Tibial nerve (tissue), 4 donors: ENCODE data around the gene C5orf58.
"Not testable (repeated sequence)": the region's sequence is repeated elsewhere in the genome, so short reads cannot be mapped to it uniquely, and the experiment has no call there.

Experiments used
- EP300 ChIP-seq, 2 donors: sonication (generic); formaldehyde crosslinking; IDR thresholded peaks; one replicate each; pipeline ENCODE4 v1.6.1; 2017; ENCODE audit warnings: antibody characterized with exemption in 2 of 2, mild to moderate bottlenecking in 1 of 2
- POLR2A ChIP-seq, 2 donors: fragments of 450-650 bp; IDR thresholded peaks; one replicate each; pipeline ENCODE4 v1.6.1; 2017; ENCODE audit warnings: antibody characterized with exemption in 2 of 2, mild to moderate bottlenecking in 2 of 2, moderate library complexity in 2 of 2
- TF ChIP-seq, protein P1 (sequence below), 5 experiments: fragments of 200-600 bp in 3 of 5; fragments of 450-650 bp in 2 of 5; sonication (generic) in 3 of 5; IDR thresholded peaks; one replicate each; pipeline ENCODE4 v1.5.1; 2016 to 2019; ENCODE audit warnings: antibody characterized with exemption in 5 of 5, mild to moderate bottlenecking in 3 of 5, moderate library complexity in 2 of 5

DNA sequence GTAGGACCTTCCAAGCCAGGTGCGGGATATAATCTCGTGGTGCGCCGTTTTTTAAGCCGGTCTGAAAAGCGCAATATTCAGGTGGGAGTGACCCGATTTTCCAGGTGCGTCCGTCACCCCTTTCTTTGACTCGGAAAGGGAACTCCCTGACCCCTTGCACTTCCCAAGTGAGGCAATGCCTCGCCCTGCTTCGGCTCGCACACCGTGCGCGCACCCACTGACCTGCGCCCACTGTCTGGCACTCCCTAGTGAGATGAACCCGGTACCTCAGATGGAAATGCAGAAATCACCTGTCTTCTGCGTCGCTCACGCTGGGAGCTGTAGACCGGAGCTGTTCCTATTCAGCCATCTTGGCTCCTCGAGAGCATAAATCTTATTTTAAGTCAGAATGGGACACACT lies 12.7 kb downstream of the C5orf58 start:
- TF ChIP-seq, protein P1, sequence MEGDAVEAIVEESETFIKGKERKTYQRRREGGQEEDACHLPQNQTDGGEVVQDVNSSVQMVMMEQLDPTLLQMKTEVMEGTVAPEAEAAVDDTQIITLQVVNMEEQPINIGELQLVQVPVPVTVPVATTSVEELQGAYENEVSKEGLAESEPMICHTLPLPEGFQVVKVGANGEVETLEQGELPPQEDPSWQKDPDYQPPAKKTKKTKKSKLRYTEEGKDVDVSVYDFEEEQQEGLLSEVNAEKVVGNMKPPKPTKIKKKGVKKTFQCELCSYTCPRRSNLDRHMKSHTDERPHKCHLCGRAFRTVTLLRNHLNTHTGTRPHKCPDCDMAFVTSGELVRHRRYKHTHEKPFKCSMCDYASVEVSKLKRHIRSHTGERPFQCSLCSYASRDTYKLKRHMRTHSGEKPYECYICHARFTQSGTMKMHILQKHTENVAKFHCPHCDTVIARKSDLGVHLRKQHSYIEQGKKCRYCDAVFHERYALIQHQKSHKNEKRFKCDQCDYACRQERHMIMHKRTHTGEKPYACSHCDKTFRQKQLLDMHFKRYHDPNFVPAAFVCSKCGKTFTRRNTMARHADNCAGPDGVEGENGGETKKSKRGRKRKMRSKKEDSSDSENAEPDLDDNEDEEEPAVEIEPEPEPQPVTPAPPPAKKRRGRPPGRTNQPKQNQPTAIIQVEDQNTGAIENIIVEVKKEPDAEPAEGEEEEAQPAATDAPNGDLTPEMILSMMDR (IDR thresholded peaks at IDR 0.05) = not testable (repeated sequence)
- TF ChIP-seq POLR2A, EP300 (IDR thresholded peaks at IDR 0.05): not testable (repeated sequence)
